ENCODE results near the gene SERPINA5.

Gene SERPINA5

DNA sequence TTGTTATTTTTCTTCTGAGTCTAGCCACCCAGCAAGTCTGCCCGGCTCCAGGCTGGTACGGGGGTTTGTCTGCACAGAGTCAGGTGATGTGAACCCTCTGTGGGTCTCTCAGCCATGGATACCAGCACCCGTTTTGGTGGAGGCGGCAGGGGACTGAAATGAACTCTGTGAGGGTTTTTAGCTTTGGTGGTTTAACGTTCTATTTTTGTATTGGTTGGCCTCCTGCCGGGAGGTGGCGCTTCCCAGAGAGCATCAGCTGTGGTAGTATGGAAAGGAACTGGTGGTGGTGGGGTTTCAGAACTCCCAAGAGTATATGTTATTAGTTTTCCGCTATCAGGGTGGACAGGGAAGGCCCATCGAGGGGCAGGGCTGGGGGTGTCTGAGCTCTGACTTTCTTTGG lies 25.2 kb upstream of the SERPINA5 start:
- DNase-seq, result no peak

GRCh38 chr14:94557327-94557726 lies 23.9 kb upstream of the SERPINA5 start:
- DNase-seq, result no peak

- DNase-seq, result no peak
Measured at GRCh38 chr14:94558842-94559241, 22.4 kb upstream of the SERPINA5 start.

DNA sequence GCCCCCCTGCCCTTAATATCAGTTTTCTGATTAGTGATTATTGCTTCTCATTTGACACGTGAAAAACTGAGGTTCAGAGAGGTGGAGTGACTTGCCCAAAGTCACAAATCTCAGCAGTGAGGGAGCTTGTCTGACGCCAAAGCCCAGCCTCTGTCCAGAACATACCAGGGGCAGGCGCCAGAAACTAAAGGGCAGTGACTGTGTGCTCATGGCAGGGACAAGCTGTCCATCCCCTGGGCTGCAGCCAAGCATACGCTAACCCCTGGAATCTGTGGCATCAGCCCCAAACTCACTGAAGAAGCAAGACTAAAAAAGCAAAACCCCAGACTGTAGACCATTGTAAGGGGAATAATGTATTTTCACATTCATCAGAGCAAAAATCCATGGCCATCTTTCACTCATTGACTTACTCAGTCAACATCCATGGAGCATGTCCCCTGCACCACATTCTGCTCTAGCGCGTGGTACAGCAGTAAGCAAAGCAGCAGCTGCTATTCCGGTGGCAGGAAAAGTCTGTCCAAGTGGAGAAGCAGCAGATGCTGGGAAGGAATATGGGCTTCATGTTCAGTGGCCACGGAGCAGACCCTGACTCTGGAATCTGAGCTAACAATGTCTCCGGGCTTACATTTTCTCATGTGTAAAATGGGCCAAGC lies 21.5 kb upstream of the SERPINA5 start:
- DNase-seq, result no peak

DNA sequence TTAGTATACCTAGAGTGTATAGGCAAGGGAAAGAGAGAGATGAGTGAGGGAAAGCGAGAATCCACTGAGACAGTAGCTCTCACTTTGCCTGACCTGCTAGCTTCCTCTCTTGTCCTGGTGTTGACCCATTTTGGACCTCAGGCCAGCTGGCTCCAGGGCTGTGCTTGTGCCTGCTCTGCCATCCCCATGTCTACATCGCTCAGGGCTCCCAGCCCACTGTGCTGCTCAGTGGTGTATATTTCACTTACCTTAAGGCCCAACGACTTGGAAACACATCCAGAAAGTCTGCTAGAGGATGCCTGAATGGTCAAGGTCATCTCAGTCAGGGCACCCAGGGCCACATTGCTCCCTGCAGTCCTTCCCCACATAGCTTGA lies 20.9 kb upstream of the SERPINA5 start:
- DNase-seq, result no peak

- DNase-seq, result no peak
Measured at GRCh38 chr14:94560751-94561655, 20.2 kb upstream of the SERPINA5 start, which contains the start of gene SERPINA4. Gene SERPINA4 (plus strand): TSS chr14:94561442. CDS start chr14:94563483, 2,041 bp downstream.

GRCh38 chr14:94561656-94562010 lies 19.6 kb upstream of the SERPINA5 start:
- no peak for DNase-seq

GRCh38 chr14:94562022-94562421 lies 19.2 kb upstream of the SERPINA5 start:
- no peak for DNase-seq

DNA sequence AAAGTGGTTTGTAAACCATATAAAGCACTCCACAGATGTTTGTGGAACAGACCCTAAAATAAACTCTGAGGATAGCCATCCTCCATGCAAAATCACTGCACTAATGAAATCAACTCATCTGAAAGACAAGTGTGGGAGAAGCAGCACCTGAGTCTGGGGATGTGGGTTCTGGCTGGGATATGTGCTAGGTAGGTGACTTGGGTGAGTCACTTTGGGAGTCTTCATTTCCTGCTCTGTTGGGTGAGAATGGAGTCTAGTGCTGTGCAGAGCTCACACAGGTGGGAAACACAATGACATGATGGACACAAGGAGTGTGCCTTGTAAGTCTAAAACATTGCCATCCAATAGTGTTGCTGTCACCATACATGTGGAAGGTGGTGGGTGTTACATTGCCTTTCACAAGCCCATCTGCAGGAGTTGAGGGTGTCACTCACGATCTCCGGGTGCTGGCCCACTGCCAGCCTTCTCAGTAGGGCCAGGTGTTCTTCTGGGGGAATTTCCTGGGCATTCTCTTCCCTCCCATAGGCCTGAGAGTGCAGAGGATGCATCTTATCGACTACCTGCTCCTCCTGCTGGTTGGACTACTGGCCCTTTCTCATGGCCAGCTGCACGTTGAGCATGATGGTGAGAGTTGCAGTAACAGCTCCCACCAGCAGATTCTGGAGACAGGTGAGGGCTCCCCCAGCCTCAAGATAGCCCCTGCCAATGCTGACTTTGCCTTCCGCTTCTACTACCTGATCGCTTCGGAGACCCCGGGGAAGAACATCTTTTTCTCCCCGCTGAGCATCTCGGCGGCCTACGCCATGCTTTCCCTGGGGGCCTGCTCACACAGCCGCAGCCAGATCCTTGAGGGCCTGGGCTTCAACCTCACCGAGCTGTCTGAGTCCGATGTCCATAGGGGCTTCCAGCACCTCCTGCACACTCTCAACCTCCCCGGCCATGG lies 18.0 kb upstream of the SERPINA5 start:
- DNase-seq, result no peak

DNA sequence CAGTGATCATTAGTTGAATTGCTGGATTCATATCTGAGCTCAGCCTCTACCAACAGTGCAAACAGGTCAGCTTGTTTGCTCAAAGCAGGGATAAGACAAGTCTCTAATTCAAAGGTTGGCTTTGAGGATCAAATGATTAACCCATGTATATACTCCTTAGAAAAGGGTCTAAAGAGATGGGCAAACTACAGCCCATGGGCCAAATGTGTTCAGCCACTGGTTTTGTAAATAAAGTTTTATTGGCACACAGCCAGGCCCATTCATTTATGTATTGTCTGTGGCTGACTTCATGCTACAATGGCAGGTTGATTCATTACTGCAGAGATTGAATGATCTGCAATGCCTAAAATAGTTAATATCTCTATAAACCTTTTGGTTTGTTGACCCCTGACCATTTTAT lies 16.8 kb upstream of the SERPINA5 start:
- DNase-seq, result no peak

DNA sequence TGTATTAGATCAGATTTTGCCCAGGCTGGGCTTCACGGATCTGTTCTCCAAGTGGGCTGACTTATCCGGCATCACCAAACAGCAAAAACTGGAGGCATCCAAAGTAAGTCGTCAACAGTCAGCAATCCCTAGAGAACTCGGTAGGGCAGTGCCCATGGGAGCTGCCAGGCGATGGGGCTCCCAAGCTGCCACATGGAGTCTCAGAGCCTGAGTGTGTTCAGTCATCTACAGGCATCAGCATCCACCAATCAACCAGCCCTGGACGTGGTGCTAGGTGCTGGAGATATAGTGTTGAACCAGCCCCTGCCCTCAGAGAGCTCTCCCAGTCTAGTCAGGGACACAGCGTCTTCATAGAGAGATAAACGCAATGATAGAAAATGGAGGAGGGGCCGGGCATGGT lies 13.0 kb upstream of the SERPINA5 start:
- no peak for DNase-seq

GRCh38 chr14:94569381-94570001 lies 11.7 kb upstream of the SERPINA5 start:
- DNase-seq, result no peak

DNA sequence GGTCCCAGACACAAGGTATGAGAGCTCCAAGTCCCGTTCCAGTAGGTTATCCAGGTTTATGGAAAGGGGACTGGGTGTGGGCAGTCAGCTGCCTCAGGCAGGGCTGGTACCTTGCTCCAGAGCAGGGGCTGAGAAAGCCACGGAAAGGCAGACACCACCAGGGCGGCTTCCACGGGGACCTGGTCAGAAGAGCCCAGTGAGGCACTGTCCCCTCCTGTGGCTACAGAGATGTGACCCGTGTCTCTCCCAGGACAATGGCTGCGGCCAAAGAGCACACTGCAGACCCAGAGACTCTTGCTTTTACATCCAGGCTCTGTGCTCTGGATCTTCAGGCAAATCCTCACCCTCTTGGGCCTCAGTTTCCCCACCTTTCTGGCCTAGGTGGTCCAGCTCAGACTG lies 11.2 kb upstream of the SERPINA5 start:
- no peak for DNase-seq

DNA sequence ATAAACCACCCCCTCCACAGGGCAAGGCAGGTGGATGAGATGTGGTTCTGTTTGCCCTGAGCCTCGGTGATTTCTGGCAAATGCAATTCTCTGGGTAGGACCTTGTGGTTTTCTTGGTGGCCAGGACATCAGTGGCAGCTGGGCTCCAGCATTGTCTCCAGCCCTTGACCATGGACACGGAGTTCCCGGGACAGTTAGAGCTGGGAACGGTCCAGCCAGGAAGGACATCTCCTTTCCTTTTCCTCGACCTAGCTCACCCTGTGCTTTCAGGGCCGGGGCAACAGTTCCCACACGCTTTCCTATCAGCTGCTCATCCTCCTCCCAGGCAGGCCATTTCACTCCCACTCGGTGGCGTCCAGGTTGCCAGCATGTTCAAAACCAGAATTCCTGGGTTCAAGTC lies 10.8 kb upstream of the SERPINA5 start:
- DNase-seq, result no peak

- no peak for DNase-seq
Measured at GRCh38 chr14:94571395-94571794, 9.8 kb upstream of the SERPINA5 start.

DNA sequence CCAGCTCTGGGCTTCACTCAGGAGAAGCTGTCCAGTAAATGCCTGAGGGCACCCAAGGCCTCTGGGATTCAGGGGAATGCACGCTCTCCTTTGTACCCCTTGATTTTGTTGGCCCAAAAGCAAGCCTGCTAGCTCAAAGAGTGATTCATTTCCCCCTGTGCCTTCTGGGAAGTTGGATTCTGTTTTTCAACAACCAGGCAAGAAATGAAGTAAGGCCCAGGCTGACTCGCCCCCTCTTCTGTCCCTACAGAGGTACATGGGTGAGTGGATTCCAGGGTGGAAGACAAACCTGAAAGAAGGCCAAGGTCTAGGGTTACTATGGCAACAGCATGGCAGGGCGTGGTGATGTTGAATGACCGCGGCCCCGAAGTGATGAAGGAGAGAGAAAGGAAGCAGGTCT lies 9.3 kb upstream of the SERPINA5 start:
- no peak for DNase-seq

DNA sequence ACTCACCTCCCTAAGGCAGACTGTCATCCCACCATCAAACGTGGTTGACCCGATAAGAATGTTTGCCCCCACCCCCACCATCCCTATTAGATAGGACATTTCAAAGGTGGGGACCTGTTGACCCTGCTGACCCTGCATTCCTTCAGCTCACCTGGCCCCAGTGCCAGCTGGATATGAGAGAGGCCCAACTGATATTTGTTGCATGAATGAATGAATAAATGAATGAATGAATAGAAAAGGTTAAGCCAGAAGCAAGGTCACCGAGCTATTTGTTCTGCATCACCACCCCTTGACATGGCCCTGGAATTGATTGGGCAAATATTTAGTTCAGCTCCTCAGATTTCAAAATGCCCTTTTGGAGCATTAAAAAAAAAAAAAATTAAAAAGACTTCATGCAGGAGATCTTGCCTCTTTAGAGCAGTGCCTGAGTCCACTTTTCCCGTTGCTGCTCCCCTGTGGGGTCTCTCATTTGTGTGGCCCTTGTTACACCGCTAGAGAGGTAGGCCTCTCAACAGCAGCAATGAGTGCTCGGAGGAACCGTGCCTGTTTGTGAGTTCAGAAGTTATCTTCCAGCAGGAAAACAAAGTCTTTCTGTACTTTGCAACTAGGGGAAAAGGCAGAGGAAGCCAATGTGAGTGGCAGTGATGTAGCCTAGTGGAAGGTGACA lies 8.5 kb upstream of the SERPINA5 start:
- no peak for DNase-seq

DNA sequence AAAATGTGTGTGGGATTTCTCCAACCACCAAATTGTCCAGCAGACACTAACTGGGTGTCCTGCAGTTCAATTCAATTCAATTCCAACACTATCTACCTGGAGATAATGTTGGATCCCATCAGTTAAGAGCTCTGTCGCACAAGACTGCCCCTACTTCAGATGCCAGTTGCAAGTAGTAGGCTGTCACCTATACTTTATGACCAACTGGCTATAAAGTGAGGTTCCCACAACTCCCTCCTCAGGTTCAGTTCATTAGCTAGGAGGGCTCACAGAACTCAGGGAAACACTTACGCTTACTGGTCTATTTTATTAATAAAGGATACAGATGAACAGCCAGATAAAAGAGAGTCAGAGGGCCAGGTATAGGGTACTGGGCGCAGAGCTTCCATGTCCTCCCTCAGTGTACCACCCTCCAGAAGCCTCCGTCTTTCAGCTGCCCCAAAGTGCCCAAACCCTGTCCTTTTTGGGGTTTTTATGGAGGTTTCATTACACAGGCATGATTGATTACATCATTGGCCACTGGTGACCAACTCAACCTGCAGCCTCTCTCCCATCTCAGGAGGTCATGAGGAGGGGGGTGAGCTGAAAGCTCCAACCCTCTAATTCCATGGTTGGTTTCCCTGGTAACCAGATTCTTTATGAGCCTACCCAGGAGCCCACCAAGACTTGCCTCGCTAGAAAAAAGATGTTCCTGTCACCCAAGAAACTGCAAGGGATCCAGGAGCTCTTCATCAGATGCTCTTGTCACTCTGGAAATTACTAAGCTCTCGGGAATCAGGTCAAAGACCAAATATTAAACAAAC lies 7.5 kb upstream of the SERPINA5 start:
- no peak for DNase-seq

DNA sequence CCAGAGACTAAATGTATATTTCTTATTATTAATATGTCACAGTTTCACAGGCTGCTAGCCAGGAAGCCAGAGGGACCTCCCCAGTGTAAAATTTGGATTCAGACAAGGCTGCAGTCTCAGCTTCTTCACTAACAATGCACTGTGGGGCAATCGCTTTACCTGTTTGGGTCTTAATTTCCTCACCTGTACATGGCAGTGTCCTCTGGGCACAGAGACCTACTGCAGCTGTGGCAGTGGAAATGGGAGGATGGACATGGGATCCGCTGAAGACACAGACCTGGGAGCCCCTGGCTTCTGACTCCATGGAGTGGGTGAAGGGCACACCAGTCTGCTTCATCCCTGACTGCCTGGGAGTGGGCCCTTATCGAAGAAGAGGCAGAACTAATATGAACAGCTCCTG lies 6.9 kb upstream of the SERPINA5 start:
- DNase-seq, result no peak

- DNase-seq, result no peak
Measured at GRCh38 chr14:94575730-94576585, 5.3 kb upstream of the SERPINA5 start.

Data from activated effector memory CD4-positive, alpha-beta T cell treated with Interleukin-2 at 50 U/mL for 16 hours (primary cell).